C4-2B (cell line): ENCODE measurements around the gene LRSAM1.

Experiments
- ZFX ChIP-seq: fragments of 450-650 bp; IDR thresholded peaks from 2 replicates; pipeline ENCODE4 v1.6.1; 2017
- TF ChIP-seq, protein P1 (sequence below): fragments of 450-650 bp; conservative IDR thresholded peaks from 2 replicates; pipeline ENCODE4 v1.5.1; 2017; ENCODE audit warnings: mild to moderate bottlenecking

GRCh38 chr9:127502706-127503378, 51.5 kb downstream of the LRSAM1 start:
- TF ChIP-seq, protein P1, sequence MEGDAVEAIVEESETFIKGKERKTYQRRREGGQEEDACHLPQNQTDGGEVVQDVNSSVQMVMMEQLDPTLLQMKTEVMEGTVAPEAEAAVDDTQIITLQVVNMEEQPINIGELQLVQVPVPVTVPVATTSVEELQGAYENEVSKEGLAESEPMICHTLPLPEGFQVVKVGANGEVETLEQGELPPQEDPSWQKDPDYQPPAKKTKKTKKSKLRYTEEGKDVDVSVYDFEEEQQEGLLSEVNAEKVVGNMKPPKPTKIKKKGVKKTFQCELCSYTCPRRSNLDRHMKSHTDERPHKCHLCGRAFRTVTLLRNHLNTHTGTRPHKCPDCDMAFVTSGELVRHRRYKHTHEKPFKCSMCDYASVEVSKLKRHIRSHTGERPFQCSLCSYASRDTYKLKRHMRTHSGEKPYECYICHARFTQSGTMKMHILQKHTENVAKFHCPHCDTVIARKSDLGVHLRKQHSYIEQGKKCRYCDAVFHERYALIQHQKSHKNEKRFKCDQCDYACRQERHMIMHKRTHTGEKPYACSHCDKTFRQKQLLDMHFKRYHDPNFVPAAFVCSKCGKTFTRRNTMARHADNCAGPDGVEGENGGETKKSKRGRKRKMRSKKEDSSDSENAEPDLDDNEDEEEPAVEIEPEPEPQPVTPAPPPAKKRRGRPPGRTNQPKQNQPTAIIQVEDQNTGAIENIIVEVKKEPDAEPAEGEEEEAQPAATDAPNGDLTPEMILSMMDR, result no peak
- no peak for TF ChIP-seq ZFX
